COLO829 (cell line): ENCODE data around the gene UBE2O.

Experiments
- DNase-seq: peaks from one replicate; pipeline ENCODE4 v3.0.0; 2012; ENCODE audit warnings: low spot score

Gene UBE2O

DNA sequence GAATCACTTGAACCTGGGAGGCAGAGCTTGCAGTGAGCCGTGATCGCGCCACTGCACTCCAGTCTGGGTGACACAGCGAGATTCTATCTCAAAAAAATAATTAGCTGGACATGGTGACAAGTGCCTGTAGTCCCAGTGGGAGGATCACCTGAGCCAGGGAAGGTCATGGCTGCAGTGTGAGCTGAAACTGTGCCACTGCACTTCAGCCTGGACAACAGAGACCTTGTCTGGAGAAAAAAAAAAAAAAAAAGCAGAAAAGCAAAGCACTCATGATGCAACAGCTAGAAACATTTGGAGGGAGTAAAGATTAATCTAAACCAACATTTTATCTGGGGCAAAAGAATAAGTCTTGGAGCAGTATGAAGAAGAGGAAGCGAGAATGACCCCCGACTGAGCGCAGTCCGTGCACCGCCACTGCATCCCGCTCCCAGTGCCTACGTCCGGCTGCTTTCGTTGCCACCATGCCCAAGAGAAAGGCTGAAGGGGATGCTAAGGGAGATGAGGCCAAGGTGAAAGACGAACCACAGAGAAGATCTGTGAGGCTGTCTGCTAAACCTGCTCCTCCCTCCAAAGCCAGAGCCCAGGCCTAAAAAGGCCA lies 107.5 kb downstream of the UBE2O start:
- DNase-seq, result no peak

DNA sequence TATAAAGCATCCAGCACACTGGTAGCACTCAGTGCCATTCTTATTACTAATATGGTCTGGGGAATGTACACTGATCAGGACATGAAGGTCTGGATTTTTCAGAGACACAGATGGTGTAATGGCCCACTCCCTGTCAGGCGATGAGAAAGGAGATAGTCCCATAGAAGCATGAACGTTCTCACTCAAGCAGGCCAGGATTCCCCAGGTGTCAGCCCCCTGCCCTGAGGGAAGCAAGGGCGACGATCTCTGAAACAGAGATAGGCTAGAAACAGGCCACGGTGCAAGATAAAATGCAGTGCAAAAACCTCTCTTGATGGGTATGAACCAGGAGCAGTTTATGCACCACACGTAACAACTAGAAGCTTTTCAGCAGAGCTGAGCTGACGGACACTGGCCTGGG lies 109.8 kb downstream of the UBE2O start:
- DNase-seq, result no peak

DNA sequence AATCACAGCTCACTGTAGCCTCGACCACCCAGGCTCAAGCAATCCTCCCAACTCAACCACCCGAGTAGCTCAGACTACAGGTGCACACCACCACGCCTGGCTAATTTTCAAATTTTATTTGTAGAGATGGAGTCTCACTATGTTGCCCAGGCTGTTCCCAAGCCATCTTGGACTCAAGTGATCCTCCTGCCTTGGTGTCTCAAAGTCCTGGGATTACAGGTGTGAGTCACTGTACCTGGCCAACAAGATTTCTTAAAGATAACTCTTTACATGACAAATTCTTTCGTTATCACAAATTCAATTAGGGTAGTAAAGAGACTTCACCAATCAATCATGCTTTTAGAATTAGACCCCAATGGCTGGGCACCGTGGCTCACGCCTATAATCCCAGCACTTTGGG lies 111.7 kb downstream of the UBE2O start:
- DNase-seq, result no peak
